NCI-H345 (cell line): Measurements from ENCODE around the gene PLOD3.

Source experiments
- DNase-seq: peaks from one replicate; lab custom pipeline; 2025; lab: John Stamatoyannopoulos, UW

The PLOD3 gene

DNA sequence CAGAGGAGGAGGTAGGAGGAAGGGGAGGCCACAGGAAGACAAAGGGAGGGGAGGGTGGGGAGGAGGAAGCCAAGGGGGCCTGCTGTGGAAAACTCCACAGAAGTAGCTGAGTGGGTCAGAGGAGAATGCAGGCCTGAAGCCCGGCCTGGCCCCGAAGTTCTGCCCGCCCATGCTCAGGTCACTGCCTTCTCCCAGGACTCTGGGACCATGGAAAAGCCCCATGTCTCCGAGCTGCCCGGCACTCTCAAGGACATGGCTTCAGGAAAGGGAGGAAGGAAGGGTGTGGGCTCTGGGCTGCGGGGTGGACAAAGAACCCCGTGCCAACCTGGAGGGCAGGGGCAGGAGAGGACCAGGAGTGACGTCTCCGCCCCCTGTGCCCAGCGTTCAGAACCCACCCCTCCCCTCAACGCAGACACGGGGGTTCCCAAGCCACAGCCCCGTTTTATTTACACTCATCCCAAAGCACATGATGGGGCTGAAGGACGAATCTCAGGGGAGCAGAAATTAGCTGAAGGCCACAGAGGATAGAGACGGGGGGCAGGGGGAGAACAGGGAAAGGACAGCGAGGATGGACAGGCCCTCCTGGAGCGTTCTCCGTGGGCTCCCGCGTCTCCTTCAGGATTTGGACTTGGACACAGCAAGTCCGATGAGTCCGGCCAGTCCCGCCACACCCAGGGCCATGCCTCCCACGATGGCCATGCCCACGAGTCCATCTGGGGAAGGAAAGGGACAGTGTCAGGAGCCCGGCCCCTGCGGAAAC is 22.0 kb upstream of the PLOD3 start:
- DNase-seq, result no peak

DNA sequence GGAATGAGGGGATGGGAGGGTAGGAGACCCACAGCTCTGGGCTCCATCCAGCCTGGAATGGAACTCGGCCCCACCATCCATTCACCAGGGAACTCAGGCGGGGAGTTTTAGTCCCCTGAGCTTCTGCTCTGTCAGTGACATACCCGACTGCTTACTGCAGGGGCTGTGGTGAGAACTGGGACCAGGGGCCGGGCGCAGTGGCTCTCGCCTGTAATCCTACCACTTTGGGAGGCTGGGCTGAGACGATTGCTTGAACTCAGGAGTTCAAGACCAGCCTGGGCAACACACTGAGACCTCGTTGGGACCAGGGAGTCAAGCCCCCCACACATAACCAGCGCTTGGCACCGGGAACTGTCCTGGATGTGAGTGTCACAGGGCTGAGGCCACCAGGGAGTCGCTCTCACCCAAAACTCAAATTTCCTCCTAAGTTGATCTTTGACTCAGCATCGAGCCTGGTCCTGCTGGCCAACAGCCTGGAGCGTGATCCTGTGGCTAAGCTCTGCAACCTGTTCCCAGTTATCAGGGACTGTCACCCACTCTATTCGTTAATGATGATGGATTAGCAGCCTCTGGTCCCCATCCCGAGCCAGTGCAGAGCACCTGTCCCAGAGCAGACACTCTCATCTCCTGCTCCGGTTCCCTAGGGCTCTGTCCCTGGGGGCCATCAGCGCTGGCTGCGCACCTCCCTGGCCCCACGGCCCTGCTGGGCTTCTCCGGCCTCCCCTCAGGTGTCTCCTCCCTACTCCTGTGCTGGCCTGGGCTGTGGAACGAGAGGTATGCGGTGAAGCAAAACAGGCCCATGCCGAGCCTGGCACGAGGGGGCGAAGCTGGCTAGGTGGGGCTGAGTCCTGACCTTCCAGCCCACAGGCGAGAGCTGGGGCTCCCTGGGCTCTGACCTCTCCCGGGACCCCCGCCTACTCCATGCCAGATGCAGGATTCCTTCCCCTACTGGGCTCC is 21.1 kb upstream of the PLOD3 start:
- DNase-seq, result no peak

GRCh38 chr7:101237206-101238067 is 20.1 kb upstream of the PLOD3 start, which contains the start of gene CLDN15:
Gene CLDN15 (minus strand): TSS chr7:101237802. CDS start chr7:101237581, 221 bp downstream.
- DNase-seq, result no peak

DNA sequence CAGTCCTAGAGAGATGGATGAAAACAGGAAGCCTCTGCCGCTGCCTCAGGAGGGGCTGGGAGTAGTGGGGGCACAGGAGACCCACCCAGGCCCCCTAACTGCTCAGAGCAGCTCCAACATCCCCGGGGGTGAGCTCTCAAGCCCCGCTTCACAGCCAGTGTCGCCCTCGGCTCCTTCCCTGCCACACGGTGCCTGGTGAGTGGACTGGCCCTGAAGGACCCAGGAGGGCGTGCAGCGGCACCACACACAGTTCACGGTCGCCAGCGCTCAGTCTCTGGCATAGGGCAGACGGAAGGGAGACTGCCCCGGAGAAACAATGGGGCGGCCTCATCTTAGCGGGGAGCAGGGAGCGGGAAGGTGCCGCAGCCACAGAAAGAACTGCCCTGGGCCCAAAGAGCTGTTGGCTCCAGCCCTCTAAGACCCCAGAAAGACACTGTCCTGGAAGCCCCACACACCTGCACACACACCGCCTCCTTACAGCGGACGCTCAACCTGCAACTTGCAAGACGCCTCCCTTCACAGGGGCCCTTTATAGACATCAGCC is 19.0 kb upstream of the PLOD3 start:
- no peak for DNase-seq

- no peak for DNase-seq
These were observed 18.1 kb upstream of the PLOD3 start for GRCh38 chr7:101235522-101235921.

GRCh38 chr7:101235050-101235449 is 17.7 kb upstream of the PLOD3 start:
- no peak for DNase-seq

- no peak for DNase-seq
These were observed 17.3 kb upstream of the PLOD3 start for GRCh38 chr7:101234636-101235035.

DNA sequence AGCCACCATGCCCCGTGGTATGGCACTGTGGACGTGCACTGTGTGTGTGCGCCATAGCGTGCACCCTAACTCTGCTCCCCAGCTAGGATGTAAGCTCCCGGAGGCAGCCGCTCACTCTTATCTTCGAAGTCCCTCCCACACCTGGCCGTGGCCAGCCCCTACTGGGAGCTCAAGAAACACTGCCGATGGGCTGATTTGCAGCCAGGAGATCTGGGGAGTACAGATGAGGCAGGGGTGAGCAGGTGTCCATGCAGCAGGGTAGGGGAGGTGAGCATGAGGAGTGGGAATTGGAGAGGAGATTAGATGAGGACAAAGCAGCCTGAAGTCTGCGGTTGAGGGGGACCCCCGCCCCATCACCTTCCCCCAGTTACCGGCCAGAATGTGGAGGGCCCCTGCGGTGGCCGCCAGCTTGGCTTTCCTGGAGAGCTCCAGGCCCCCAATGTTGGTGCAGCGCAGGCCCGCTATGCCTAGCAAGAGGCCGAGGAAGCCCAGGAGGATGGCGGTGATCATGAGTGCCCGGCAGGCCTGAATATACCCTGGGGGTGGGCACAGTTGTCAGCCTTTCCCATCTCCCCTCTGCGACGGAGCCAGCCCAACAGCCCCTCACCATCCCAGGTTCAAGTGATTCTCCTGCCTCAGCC is 16.6 kb upstream of the PLOD3 start:
- no peak for DNase-seq

- DNase-seq, result peak; percentile 73
These were observed 14.9 kb upstream of the PLOD3 start for GRCh38 chr7:101232141-101232850.

DNA sequence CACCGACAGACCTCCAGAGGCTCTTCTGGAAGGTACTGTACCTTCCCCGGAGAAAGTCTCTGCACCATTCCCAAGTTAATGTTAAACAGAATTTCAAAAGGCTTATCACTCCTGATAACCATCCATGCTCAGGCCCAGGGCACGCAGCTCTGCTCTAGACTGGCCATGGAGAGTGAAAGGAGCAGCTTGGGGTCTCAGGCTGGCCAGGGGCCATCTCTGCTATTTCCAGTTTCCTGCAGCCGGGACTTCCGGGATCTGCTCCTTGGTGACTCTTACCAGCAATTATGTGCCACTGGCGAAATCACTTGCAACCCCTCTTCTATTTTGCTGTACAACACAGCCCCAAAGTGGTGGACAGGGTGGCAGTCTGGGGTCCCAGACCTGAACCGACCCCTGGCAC is 14.3 kb upstream of the PLOD3 start:
- no peak for DNase-seq

- DNase-seq, result no peak
These were observed 9.3 kb upstream of the PLOD3 start for GRCh38 chr7:101226721-101227120.

GRCh38 chr7:101225650-101226049 is 8.3 kb upstream of the PLOD3 start:
- DNase-seq, result no peak

DNA sequence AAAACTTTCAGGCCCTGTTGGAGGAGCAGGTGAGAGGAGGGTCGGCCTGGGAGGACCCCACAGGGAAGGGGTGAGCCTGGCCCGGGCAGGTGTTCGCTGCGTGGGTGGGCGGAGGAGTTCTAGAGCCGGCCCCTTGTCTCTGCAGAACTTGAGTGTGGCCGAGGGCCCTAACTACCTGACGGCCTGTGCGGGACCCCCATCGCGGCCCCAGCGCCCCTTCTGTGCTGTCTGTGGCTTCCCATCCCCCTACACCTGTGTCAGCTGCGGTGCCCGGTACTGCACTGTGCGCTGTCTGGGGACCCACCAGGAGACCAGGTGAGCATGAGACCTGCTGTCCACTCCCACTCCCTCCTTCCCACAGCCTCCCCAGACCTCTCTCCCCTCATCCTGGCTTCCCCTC is 6.1 kb upstream of the PLOD3 start:
- DNase-seq, result no peak

DNA sequence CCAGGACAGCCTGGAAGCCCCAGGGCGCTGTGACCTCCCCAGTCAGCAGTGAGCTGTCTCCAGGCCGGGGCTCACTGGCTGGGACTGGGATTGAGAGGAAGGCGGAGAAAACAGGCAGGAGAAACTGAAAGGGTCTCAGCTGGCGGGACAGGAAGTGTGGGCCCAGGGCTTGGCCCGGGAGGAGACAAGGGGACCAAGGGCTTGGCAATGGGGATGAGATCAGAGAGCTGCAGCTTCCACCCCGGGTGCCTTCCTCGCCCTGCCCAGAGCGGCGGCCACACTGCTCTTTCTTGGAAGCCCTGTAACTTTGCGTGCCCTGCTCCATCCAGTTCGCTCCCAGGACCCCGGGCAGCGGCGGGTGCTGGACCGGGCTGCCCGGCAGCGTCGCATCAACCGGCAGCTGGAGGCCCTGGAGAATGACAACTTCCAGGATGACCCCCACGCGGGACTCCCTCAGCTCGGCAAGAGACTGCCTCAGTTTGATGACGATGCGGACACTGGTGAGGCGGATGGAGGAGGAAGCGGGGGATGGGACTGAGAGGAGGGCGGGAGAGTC is 5.0 kb upstream of the PLOD3 start:
- DNase-seq, result no peak

GRCh38 chr7:101220295-101220694 is 2.9 kb upstream of the PLOD3 start:
- no peak for DNase-seq

GRCh38 chr7:101218236-101219125 is 1.1 kb upstream of the PLOD3 start:
- DNase-seq, result no peak

DNA sequence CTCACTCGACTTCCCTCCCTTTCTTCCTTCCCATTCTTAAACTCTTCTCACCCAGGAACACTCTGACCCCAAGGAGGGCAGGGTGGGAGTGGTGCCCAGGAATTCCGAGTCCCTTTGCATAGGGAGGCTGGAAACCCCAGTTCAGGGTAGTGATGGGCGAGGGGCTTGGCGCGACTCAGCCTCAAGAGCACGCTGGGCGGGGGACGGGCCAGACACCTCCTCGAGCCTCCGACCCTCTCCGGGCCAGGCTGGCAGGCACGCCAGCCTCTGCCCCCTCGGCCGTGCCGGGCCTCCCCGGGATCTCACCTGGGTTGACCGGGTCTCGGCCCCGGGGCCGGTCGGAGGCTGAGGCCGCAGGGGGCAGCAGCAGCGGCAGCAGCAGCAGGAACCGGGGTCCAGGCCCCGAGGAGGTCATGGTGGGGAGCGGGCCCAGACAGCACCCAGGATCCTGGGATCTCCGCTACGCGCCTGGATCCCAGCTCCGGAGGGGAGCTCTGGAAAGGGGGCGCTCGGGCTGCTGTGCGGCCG is 457 bp downstream of the PLOD3 start:
- no peak for DNase-seq

GRCh38 chr7:101216001-101216859 is 1.2 kb downstream of the PLOD3 start:
- no peak for DNase-seq
